IPS-15b (cell line): ENCODE data around the gene HOXD12.

Source experiments
- H3K27me3 ChIP-seq: one replicate; pipeline ENCODE4 v1.6.1; 2013; ENCODE audit warnings: low read length; ENCODE audit not compliant: control insufficient read depth, insufficient read depth
- H3K36me3 ChIP-seq: one replicate; pipeline ENCODE4 v1.6.1; 2013; ENCODE audit warnings: low read length; ENCODE audit not compliant: control insufficient read depth, insufficient read depth
- H3K4me1 ChIP-seq: one replicate; pipeline ENCODE4 v1.6.1; 2013; ENCODE audit warnings: mild to moderate bottlenecking, low read length; ENCODE audit not compliant: control insufficient read depth, insufficient read depth
- H3K4me3 ChIP-seq: one replicate; pipeline ENCODE4 v1.5.1; 2013; ENCODE audit warnings: low read depth, low read length
- H3K9ac ChIP-seq: one replicate; pipeline ENCODE4 v1.6.1; 2013; ENCODE audit warnings: low read depth, mild to moderate bottlenecking, low read length
- H3K9me3 ChIP-seq: one replicate; pipeline ENCODE4 v1.6.1; 2013; ENCODE audit warnings: mild to moderate bottlenecking, low read length; ENCODE audit not compliant: control insufficient read depth, insufficient read depth

The HOXD12 gene

DNA sequence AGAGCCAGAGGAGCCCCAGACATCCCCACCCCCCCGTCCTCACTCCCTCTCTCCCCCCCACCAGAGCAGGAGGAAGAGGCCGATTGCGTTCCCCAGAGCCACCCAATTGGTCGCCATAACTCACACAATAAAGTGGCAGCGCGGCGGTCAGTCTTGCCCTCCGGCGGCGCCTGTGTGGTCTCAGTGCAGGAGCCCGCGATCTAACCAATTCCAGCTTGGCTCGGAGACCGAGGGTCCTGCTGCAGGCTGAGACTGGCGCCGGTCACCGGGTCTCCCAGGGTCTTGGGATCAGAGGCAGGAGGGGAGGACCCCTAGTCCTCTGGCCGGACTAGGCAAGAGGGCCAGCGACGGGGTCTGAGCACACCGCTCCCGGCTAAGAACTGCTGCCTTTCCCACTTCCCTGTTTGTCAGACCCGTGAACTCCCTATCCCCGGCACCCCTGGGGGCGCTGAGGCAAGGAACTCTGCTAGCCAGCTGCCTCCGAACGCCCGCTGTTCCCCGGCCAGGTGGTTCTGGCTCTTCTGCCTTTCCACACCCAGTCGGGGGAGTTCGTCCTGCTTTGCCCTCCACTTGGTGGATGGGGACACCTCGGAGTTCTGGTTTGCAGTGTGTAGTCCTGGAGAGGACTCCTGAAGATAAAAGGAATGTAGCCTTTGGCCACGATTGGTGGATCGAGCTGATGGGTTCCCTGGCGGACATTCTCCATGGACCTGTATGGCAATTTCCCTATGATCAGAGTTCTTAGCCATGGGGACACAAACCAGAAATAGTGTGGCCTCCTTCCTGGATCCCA is 1.0 kb upstream of the HOXD12 start:
- no peak overlapping the region for H3K9ac ChIP-seq

GRCh38 chr2:176099159-176099727 is 352 bp upstream of the HOXD12 start:
- peaks cover 96% of the 10 kb centered on the region for H3K27me3 ChIP-seq

More for the DNA sequence above, 1.0 kb upstream of the HOXD12 start:
- Histone ChIP-seq H3K27me3 (peaks cover 96% of the 10 kb centered on the region), H3K4me1 (peaks cover 3% of the 10 kb centered on the region), H3K4me3 (peak overlapping the region; percentile 27), H3K36me3 (no peaks in the 10 kb centered on the region), H3K9me3 (no peaks in the 10 kb centered on the region)

GRCh38 chr2:176100547-176101140 is 1.0 kb downstream of the HOXD12 start:
- no peaks in the 10 kb centered on the region for H3K36me3 ChIP-seq
- H3K27me3 ChIP-seq, result peaks cover 96% of the 10 kb centered on the region
- no peaks in the 10 kb centered on the region for H3K9me3 ChIP-seq
- peaks cover 3% of the 10 kb centered on the region for H3K4me1 ChIP-seq
- no peak overlapping the region for H3K9ac ChIP-seq
- H3K4me3 ChIP-seq, result peak overlapping the region; percentile 27

More at GRCh38 chr2:176099159-176099727, 352 bp upstream of the HOXD12 start:
- Histone ChIP-seq H3K4me3 (peak overlapping the region; percentile 28), H3K4me1 (peaks cover 3% of the 10 kb centered on the region), H3K9ac (no peak overlapping the region), H3K36me3 (no peaks in the 10 kb centered on the region), H3K9me3 (no peaks in the 10 kb centered on the region)

DNA sequence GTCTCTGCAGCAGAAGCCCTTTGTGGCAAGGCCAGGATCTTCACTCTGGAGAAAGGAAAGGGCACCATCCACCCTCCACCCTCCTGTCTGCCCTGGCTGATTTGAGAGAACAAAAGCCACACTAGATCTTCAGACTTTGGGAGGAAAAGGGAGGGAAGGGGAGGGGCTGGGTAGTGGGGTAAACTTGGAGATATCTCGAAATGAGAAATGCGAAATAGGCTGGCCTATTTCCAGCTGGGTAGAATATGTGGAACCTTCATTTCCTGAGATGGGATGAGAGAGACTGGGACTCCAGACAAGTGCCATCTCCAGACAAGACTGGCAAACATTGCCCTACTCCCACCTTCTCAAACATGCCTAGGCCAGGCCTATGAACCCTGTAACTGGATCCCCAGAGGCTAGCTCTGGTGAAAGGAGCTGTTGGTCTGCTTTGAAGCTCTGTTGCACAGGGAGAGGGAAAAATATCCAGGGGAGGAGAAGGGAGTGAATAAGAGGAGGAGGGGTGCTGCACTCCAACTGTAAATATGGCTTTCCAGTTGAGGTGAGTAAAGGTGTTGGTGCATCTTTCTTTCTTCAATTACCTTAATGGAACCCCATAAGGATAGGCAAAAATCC is 1.7 kb downstream of the HOXD12 start:
- H3K27me3 ChIP-seq, result peaks cover 96% of the 10 kb centered on the region
- H3K9ac ChIP-seq, result no peak overlapping the region
- H3K4me1 ChIP-seq, result peaks cover 2% of the 10 kb centered on the region
- H3K36me3 ChIP-seq, result no peaks in the 10 kb centered on the region
- H3K9me3 ChIP-seq, result no peaks in the 10 kb centered on the region
- peak overlapping the region; percentile 27 for H3K4me3 ChIP-seq

GRCh38 chr2:176101842-176102241 is 2.2 kb downstream of the HOXD12 start:
- H3K9me3 ChIP-seq, result no peaks in the 10 kb centered on the region
- H3K9ac ChIP-seq, result no peak overlapping the region
- no peaks in the 10 kb centered on the region for H3K4me1 ChIP-seq
- H3K4me3 ChIP-seq, result peak overlapping the region; percentile 30
- H3K27me3 ChIP-seq, result peaks cover 93% of the 10 kb centered on the region
- H3K36me3 ChIP-seq, result no peaks in the 10 kb centered on the region

GRCh38 chr2:176102309-176102866 is 2.8 kb downstream of the HOXD12 start:
- Histone ChIP-seq H3K9ac (no peak overlapping the region), H3K4me3 (no peak overlapping the region), H3K36me3 (no peaks in the 10 kb centered on the region), H3K9me3 (no peaks in the 10 kb centered on the region), H3K27me3 (peaks cover 96% of the 10 kb centered on the region), H3K4me1 (no peaks in the 10 kb centered on the region)

GRCh38 chr2:176103194-176103593 is 3.6 kb downstream of the HOXD12 start:
- Histone ChIP-seq H3K4me3 (no peak overlapping the region), H3K36me3 (no peaks in the 10 kb centered on the region), H3K9me3 (no peaks in the 10 kb centered on the region), H3K27me3 (peaks cover 95% of the 10 kb centered on the region), H3K4me1 (no peaks in the 10 kb centered on the region), H3K9ac (no peak overlapping the region)

DNA sequence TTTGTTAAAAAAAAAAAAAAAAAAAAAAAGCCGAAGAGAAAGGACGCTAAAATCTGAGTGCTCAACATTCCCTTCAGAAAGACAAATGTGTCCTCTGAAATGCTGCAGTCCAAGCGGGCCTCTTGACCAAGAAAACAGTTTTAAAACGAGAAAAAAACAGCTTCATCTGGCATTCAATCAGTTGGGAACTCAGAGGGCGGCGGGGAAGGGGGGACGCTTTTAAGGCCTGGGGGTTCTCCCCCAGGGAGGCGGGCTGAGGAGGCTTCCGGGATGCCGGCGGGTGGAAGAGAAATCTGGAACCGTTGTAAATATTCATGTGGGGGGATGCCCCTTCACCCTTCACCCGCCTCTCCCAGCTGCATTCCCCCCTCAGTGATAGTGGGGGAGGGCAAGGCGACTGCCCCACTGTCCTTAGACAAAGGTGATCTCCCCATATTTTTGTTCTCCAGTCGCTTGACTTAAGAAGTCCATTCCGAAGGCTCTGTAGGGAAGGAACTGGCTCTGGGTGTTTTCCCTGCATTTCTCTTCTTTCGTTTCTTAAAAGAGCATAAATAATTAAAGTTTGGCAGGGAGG is 4.2 kb downstream of the HOXD12 start:
- no peaks in the 10 kb centered on the region for H3K36me3 ChIP-seq
- H3K9me3 ChIP-seq, result no peaks in the 10 kb centered on the region
- H3K4me1 ChIP-seq, result no peaks in the 10 kb centered on the region
- H3K9ac ChIP-seq, result no peak overlapping the region
- H3K27me3 ChIP-seq, result peaks cover 94% of the 10 kb centered on the region
- H3K4me3 ChIP-seq, result peak overlapping the region; percentile 30

DNA sequence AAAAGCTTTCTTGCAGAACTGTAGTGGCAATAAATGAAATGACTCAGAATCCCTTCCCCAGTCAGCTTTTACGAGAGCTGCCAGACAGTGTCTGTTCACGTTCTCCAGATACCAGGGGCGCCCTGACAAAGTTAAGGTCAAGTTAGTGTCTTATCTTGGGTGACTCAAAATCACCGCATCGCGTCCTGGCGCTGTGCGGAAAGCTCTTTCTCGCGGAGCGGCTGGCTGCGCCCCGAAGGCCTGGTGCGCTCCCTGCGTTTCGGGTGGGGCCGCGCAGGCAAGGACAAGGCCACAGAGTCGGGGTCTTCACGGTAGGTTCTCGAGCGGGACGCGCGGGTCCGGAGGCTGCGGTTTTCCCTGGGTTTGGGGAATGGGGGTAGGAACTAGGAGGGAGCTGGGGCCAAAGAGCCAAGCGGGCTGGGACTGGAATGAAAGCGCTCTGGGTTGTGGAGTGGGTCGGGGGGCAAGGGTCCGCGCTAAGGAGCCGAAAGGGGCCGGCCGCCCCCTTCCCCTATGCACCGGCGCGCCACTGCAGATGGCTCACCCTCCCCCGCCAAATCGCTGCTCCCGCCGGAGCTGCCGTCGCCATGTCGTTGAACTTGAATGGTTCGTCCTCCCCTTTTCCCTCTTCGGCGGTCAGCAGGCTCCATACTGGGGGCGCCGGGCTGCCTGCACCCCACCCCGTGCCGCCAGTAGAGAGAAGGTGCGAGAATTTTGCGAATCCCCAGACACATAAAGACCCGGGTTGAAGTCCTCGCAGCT is 4.9 kb downstream of the HOXD12 start:
- Histone ChIP-seq H3K4me3 (peak overlapping the region; percentile 30), H3K4me1 (no peaks in the 10 kb centered on the region), H3K27me3 (peaks cover 94% of the 10 kb centered on the region), H3K36me3 (no peaks in the 10 kb centered on the region), H3K9me3 (no peaks in the 10 kb centered on the region), H3K9ac (no peak overlapping the region)

DNA sequence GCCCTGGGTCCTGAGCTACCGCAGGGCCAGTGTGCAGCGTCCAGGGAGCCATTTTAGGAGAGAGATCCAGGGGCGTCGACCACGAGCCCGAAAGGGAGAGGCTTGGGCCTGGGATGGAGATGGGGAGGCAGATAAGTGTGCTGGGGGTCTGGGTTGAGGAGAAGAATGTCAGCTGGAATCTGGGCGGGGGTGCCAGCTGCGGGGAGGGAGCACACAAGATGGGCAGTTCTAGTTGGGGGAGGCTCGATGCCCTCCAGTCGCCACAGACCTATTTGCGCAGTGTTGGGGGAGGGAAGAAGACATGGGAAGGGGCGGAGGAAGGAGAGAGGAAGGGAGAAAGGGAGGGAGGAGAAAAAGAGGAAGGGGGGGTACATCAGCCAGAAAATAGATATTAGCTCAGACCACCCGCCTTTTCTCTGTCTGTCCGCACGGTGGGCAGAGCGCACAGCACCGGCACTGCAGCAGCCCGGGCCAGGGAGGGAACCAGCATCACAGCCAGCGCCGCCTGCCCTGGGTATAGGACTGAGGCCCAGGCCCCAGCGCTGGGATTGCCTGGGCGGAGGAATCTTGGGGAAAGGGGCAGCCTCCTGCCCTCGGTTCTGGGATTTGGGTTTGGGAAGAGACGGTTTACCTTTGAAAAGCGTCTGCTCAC is 5.6 kb downstream of the HOXD12 start:
- H3K9me3 ChIP-seq, result no peaks in the 10 kb centered on the region

More for the DNA sequence above, 5.6 kb downstream of the HOXD12 start:
- Histone ChIP-seq H3K9ac (no peak overlapping the region), H3K4me3 (peak overlapping the region; percentile 30), H3K4me1 (no peaks in the 10 kb centered on the region), H3K36me3 (no peaks in the 10 kb centered on the region), H3K27me3 (peaks cover 94% of the 10 kb centered on the region)
